ENCODE data around the gene PPFIBP2.

PPFIBP2 gene

DNA sequence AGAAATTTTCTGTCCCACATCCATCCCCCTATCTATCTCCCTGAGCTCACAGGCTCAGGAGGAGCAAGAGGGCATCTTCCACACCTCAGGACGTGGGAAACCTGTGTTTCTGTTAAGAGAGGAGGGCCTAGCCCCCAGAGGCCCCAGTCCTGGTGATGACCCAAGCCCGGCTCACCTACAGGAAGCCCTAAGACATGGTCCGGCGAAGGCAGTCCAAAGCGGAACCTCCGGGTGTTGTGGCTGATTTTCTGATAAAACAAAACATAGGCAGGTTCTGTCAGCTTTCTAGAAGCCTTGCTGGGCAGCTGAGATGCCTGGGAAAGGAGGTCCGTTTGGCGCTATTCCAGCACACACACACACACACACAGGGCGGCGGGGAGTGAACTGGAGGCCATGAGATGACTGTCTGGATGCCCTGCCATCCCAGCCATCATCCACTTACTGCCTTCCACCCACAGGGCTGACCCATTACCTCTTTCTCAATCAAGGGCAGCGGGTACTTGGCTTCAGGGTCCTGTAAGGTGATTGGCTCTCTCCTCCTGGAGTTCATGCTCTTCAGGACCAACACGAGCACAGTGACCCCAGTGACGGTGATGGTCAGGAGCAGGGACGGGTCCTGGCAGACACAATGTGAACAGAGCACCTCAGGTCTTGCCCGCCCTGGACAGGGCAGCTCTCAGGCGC is 158.6 kb downstream of the PPFIBP2 start:
- DNase-seq = no peak

DNA sequence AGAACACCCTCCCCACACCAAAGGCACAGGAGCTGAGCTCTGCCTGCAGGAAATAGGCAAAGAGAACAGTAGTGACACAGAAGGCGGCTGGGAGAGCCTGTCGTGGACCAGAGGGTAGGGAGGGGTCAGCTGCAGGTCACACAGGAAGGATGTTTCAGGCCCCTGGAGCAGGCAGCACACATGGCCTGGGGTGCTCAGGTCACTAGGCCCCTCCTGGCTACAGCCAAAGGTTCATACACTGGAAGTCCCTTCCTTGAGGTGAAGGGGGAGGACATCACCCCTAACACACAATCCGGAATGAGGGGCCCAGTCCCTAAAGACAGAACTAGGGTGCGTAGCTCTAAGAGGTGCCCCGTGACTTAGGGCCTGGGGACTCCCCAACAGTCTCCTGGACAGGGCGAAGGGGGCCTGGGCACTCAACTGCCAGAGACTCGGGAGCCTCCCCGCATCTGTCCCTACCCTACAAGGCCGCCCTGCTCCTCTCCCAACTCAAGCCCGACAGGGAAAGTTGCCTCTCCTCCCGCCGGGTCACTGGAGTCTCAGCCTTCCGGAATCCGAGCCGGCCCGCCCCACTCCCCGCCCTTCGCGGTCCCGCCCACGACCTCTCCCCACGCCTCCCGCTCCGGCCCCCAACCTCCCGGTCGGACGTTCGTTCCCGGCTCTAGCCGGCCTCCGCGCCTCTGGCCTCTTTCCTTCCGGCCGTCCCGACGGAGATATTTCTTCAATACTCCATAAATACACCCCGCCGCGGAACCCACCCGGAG is 159.3 kb downstream of the PPFIBP2 start, which contains the start of gene CYB5R2:
CYB5R2 (minus strand) TSS at position 541 of the 764 bp plus-strand sequence. CDS start 675 bp downstream, outside the sequence.
- no peak for DNase-seq

DNA sequence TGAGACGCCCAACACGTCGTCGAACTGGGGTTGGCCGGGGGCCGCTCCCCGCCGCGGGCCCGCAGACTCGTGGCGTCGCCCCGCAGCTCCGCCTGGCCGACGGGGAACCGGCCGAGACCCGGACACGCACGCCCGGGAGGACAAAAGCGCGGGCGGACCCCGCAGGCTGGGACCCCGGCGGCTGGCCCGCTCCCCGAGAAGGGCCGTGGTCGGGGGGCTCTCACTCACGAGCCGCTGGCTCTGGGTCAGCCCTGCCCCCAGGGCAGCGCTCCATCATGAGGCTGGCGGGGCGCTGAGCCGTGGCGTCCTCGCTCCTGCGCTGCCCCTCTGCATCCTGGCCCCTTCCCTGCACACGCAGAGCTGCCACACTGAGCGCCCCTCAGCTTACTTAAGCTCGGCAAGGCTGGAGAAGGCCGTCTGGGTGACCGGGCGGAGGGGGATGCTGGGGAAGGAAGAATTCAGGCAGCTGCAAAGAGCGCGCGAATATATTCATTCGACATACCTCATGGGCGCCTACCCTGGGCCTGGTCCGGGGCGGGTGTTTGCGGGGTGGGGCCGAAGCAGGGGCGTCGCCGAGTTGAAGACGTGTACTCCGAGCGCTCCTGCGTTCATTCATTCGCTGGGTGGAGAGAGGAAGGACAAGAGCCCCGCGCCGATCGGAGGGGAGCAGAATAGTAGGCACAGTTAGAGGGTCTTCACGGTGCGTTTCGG is 160.1 kb downstream of the PPFIBP2 start:
- peak; percentile 39 for DNase-seq

DNA sequence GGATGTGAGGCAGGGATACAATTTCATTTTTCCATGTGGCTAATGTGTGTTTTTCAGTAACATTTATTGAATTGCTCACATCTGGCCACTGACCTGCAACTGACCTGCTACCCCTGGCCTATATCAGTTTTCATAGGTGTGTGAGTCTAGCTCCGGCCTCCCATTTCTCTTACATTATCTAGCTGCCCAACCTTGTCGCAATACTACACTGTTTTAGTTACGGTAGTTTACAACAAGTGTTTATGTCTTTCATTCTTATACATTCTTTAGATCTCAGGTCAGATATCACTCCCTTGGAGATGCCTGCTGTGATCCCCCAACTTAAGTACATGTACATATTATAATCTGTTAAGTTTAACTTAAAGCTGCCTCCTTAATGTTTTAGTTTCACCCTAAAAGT is 161.8 kb downstream of the PPFIBP2 start:
- no peak for DNase-seq

DNA sequence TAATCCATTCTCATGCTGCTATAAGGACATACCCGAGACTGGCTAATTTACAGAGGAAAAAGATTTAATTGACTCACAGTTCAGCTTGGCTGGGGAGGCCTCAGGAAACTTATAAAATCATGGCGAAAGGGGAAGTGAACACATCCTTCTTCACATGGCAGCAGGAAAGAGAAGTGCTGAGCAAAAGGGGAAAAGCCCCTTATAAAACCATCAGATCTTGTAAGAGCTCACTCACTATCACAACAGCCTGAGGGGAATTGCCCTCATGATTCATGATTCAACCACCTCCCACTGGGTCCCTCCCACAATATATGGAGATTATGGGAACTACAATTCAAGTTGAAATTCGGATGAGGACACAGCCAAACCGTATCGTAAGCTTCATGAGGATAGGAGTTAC is 163.3 kb downstream of the PPFIBP2 start:
- DNase-seq = no peak

DNA sequence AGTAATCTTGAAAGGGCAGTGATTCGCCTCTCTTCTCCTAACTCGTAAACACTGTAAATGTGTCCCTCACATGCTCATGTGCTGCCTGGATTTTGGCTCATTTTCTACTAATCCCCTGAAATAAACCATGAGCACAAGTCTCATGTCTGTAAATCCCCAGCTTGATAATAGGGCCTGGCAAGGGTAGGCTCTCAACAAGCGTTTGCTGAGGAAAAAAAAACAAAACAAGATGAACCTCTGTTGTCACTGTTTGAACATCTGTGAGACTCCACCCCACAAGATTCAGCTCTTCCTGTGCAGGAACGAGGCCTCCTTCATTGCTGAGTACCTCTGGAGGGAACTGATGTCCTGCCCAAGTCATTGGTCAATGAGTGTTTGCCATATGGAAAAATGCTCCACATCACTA is 164.0 kb downstream of the PPFIBP2 start:
- DNase-seq = no peak

DNA sequence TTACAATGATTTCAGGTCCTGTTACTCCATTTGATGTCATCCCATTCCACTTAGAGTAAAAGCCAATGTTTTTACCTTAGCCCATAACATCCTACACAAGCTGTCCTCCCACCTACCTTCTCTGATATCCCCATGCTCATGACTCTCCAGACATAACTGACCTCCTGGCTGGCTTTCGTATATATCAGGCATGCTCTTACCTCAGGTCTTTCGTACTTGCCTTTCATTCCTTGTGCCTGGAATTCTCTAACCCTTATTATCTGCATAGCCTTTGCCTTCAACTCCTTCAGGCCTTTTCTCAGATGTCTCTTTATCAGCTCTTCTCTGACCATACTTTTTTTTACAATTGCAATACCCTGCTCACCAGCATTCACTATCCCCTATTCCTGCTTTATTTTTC is 169.8 kb downstream of the PPFIBP2 start:
- no peak for DNase-seq

DNA sequence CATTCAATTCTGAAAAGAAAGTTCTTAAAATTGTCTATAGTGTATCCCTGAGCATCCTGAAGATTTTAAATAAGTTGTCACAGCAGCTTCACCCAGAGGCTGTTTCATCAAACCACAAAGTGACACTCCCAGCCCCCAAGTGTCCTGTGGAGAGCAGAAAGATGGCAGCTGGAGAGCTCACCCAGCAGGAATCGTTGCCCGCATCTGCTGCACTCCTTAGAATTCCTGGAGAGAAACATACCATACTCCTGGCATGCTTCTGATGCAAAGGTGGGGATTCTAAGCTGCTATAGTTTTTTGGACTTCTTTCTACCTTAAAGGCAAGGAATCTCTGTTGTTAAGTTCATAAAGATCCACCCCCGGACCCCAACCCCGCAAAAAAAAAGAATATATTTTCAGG is 173.0 kb downstream of the PPFIBP2 start:
- DNase-seq = no peak

DNA sequence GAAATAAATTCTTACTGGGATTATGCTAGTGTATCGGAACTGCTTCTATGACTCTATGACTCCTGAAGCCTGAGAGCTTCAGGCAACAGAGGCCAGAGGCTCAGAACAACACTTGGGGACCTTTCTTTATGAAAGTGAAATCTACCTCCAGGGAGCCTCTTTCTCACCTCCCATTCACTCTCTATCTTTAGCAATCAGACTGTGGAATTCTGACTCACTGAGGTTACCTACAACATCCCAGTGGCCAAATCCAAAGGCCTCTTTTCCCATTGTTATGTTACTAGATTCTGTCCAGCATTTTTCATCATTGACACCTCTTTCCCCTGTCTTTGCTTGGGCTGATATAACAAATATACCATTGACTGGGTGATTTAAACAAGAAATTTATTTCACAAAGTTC is 173.6 kb downstream of the PPFIBP2 start:
- DNase-seq = no peak

DNA sequence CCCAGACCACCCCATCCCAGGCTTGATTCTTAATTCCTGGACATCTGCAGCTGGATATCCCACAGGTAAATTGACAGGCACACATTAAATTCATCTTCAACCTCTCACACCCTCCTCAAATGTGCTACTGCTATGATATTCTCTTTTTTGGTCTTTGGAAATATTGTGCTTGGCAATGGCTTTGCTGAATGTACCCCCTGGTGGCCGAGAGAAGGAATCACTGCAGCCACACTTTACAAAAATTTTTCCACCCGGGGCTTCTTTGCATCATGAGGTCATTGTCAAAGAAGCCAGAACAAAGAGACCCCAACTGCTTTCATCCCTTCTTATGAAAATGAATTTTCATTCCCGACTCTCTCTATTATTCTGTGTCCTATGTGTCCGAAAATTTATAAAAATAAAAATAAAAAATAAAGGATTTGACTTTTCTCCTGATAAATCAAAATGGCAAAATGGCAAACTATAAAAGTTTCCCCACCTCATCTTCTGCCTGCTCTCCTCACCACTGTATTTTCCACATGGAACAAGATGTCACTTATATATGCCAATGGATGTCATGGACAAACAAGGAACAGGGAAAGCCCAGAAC is 174.5 kb downstream of the PPFIBP2 start:
- peak; percentile 56 for DNase-seq

DNA sequence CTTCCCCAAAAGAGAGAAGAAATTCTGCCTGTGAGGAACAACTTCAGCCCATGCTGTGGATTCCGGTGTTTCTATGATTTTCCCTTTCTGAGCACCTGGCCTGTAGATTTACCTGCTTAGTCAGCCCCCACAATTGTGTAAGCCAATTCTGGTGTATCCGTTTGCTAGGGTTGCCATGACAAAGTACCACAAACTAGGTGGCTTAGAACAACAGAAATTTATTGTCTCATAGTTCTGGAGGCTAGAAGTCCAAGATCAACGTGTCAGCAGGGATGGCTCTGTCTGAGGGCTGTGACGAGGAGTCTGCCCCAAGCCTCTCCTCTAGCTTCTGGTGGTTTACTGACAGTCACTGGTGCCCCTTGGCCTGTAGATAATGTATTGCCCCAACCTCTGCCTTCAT is 175.4 kb downstream of the PPFIBP2 start:
- no peak for DNase-seq

DNA sequence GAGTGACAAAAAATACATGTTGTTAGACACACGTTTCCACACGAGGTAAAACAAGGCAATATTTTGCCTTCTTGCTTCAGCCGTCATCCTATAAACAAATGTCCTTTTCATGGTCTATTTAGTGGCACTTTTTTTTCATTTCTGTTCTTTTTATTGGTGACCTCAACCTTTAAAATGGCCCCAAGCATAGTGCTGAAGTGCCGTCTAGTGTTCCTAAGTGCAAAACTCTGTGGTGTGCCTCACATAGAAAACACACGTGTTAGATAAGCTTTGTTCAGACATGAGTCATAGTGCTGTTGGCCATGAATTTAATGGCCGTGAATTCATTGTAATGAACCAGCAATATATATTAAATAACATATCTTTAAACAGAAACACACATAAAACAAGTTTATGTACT is 176.8 kb downstream of the PPFIBP2 start:
- no peak for DNase-seq

DNA sequence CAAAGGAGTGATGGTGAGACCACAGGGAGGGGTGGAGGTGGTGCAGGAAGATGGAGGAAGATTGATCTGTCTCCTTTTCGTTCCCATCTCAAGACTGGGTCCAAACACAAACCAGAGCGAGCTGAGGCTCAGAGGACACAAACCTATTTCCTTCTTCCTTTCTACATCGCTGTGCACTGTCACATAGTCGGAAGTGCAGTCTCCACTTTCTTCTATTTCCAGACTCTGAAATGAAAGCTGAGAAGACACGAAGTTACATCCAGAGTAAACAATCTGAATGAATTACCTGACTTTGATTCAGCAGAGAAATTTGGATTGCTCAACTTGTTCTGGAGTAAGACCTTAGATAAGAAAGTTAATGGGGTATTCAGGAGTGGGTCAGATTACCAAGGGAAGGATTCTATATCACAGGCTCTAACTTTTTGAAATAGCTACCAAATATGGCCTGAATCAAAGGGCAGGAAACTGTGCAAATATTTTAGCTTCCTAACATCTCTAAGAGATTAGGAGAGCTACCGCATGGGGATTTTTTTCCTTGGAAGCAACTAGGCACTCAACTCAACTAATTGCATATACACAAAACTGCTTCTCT is 178.1 kb downstream of the PPFIBP2 start:
- no peak for DNase-seq

DNA sequence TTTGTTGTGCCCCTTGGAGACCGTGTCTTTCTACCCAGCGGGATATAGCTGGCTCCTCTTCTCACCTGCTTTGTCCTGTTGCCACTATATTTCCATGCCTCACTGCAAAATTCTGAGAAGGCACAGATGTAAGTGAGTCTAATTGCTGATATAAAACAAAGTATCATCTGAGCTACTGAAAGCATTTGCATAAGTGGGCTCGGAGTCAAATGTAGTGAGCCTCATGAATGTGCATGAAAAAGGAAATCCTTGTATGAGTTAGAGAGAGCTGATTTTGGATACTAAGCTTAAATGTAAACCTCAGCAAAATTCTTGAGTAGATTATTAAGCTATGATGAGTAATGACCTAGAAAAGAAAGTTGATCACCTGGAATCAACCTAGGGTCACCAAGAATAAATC is 178.6 kb downstream of the PPFIBP2 start:
- DNase-seq = no peak

DNA sequence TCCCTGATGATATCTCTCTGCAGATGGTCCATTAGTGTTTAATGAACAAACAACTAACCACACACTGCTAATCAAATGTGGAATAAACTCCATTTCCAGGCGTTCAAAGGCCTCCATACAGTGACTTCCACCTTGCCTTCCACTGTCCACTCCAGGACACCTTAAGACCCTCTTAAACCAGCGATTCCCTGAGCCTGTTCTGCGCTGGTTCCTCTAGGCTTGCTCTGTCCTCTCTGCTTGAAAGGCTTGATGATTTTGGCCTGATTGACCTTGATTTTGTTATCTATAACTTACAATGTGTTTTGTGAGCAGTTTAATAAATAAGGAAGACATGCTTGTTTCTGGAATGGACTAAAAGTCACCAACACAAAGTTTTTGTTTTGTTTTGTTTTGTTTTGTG is 180.4 kb downstream of the PPFIBP2 start:
- no peak for DNase-seq

DNA sequence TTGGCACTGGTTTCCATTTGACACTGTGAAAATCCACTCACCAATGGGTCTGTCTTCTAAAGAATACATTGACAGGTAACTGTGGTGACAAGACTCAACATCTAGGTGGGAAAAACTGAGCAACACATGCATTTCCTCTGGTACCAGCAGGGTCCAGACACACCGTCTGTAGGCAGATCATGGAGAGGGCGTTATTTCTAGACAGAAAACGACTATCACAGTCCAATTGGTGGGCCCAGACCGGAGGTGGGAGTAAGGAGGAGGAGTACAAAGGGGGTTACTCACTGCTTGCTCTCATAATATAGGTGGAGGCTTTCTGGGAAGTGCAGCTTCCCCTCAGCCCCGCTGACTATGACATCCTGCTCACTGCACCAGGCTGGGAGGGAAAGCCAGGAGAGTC is 182.6 kb downstream of the PPFIBP2 start:
- DNase-seq = no peak
